Fibroblast of skin of left quadriceps (primary cell): ENCODE data around the gene CA5B.
"Not testable (repeated sequence)": the region's sequence is repeated elsewhere in the genome, so short reads cannot be mapped to it uniquely, and the experiment has no call there.

ENCODE experiments used
- DNase-seq, 2 experiments: peaks; one replicate each; pipeline ENCODE4 v3.0.0-alpha.2; 2013; ENCODE audit warnings: low read depth in 2 of 2

CA5B gene

GRCh38 chrX:15814771-15815365, 76.8 kb downstream of the CA5B start:
- DNase-seq = no peak

DNA sequence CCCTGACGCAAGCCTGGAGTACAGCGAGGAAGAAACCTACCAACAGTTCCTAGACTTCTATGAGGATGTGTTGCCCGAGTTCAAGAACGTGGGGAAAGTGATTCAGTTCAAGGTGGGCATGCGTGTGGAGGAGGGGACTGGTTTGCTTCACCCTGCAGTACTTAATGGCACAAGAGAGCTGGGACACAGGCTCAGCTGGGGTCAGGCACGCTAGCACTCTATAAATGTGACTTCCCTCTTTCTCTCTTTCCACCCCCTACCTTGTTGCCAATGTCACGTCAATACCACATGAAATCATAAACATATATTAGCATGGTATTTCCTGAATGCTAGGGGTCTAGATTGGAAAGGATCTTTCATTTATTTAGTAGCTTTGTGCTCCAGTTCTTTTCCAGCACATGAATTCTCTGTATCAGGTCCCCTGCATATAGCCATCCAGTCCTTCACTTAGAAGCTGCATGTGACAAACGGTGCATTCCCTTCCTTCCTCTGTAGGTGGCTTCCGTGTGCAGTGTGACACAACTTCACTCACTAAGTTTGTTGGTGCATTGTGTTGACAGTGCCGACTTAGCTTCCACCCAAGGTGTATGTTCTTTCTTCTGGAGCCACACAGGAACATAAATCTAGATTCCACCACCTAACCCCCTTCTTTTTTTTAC, 77.8 kb downstream of the CA5B start:
- DNase-seq = no peak

DNA sequence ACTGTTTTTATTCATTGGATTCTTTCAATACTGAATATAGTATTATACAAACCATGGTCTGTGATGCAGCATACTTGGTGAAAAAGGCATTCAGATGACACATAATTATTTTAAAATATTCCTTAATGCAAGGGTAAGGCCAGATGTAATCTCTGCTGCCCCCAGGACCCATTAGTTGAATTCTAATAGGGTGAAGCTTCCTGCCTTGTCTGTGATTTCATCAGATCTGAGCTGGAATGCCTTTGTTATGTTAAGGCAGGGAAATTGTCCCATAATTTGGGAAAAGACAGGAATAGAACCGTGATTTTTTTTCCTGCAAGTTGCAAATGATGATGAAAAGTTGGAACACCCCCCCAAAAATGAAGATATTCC, 78.4 kb downstream of the CA5B start:
- no peak for DNase-seq

GRCh38 chrX:15816886-15817285, 78.8 kb downstream of the CA5B start:
- DNase-seq = no peak

- DNase-seq = no peak
These were observed 82.3 kb downstream of the CA5B start for GRCh38 chrX:15820106-15821073.

DNA sequence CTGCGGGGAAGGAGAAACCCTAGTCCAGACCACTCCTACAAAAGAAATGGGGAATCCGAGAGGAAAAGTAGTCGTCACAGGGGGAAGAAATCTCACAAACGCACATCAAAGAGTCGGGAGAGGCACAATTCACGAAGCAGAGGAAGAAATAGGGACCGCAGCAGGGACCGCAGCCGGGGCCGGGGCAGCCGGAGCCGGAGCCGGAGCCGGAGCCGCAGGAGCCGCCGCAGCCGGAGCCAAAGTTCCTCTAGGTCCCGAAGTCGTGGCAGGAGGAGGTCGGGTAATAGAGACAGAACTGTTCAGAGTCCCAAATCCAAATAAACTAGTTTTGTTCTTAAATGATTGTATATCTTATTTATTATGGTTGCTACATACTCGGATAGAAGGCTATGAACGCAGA, 84.9 kb downstream of the CA5B start:
- DNase-seq = no peak

DNA sequence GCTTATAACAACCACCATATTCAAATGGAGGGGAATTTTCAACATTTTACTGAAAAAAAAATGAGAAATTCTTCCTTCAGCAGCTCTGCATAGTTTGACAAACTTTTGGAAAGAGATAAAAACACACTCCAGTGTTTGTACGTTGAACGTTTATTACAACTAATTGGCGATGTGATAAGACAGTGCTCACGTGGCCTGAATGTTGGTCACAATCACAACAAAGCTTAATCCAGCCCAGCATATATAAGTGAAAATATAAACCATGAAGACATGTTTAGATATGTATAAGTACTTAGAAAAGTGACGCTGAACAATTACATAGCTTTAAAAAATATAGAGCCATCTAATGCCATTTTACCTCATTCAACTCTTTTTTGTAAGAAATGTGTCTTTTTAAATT, 87.9 kb downstream of the CA5B start:
- no peak for DNase-seq

DNA sequence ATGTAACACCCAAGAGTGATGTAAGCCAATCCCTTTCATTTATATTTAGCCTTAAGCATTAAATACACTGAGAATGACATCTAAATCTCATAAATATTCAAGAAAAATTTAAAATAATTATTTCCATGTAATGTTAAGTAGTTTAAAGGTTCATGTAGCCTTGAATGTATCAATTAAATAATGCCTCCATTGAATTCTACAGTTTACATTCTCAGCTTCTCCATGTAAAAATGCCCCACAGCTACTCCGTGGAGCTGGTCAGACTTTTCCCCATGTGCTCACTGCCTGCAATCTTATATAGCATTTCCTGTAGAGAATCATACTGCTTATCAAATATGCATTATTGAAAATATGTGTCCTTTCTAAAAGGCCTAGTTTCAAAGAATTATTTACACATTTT, 91.1 kb downstream of the CA5B start:
- DNase-seq = no peak

DNA sequence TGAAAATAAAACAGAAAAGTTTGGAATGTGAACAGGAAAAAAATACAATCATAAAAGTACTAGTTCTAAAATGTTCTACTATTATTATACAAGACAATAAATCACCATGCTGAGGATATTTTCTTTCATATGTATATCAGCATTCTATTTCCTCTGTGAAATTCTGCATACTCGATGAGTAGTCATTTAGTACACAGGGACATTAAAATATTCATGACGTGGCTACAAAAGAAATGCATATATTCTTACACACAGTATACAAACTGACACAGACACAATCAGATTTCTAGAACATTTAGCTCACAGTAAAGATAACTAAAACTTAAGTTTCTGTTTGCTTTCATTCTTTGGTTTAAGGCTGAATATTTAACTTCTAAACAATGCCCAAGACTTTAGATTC, 93.3 kb downstream of the CA5B start:
- DNase-seq = not testable (repeated sequence)

DNA sequence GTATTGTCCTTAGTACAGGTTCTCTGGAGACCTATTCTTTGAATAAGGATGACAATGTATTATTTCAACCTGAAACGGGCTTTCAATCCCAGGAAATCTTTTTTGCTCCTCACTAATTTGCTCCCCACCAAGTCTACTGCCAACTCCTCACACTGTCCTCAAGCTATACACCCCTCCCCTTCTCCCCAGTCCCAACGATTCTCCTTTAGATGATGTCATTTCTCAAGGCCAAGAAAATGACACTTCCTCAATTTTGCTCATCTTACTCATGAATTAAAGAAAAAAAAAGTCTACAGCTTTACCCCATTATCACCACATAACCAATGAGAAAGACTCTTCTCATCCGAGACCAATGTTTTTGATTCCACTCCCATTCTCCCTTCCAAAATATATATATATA, 96.0 kb downstream of the CA5B start:
- DNase-seq = no peak

- DNase-seq = no peak
These were observed 96.9 kb downstream of the CA5B start for GRCh38 chrX:15834827-15835595.
